ENCODE data around the gene PMM1. TPM values are rescaled to one million over a fixed set of nuclear protein-coding genes. Genes with fewer than 3 reads are reported as not detected.

The PMM1 gene
- total and polyA plus RNA-seq, 2 of the 13 experiments (the other 11 are each of a cell fraction or from before 2014, with no cell fraction given), result 17.8 to 95.6 TPM

GRCh38 chr22:41544671-41545476, 44.8 kb downstream of the PMM1 start:
- Histone ChIP-seq H2AFZ (ENCODE audit: low read length) (no peak overlapping the region), H3K27me3 (ENCODE audit: control insufficient read depth in 1 of 2, insufficient read depth in 2 of 2, low read length in 2 of 2) (no peaks in the 10 kb centered on the region), H3K4me1 (ENCODE audit: insufficient read depth, low read length) (peaks cover 75% of the 10 kb centered on the region), H3K4me3 (replicated peaks in 1 of 3; ENCODE audit: insufficient read depth in 1 of 3, low read depth in 2 of 3, low read length in 3 of 3) (peak overlapping the region in 2 of 3 experiments; percentile 31 to 89; a peak in 4 of 6 replicates), H3K36me3 (replicated peaks in 1 of 2; ENCODE audit: control insufficient read depth in 1 of 2, insufficient read depth in 2 of 2, low read length in 2 of 2) (peaks cover 5% of the 10 kb centered on the region in 2 experiments; a peak in 2 of 5 replicates), H3K4me2 (ENCODE audit: low read depth, low read length) (peak overlapping the region; percentile 67), H3K79me2 (ENCODE audit: insufficient read depth, low read length) (peaks cover 40% of the 10 kb centered on the region), H4K20me1 (ENCODE audit: insufficient read depth, low read length) (no peaks in the 10 kb centered on the region; the same call in 1 of the 2 replicates), H3K9me3 (ENCODE audit: low read length) (no peaks in the 10 kb centered on the region), H3K27ac (ENCODE audit: extremely low read length, insufficient read depth, low read length) (no peak overlapping the region), H3K9ac (ENCODE audit: insufficient read depth, low read depth, low read length) (peak overlapping the region; percentile 11)
- 5% methylated on average over 16 of the region's 21 CpGs for WGBS (ENCODE audit: low lambda C conversion rate)
- ChIA-PET CTCF (ENCODE audit: low intra/inter-chr PET ratio, low total read pairs) (interaction anchor here (1.1 to 2.4 kb wide), 3 partner anchors 17 to 52 kb away, joined by 4 to 21 read pairs (median 6); partner anchors contain the start of gene CSDC2), POLR2A (interaction anchor here (1.3 to 1.4 kb wide), 2 partner anchors 13 to 164 kb away, joined by 4 to 11 read pairs; partner anchors contain the start of gene TEF)
- in situ Hi-C loops (cut with HindIII; ENCODE audit: extremely low pct_ligation_motif_present, low pct_unique_long_range_greater_than_20kb) (no loop called here), intact Hi-C loops (cut with micrococcal nuclease; ENCODE audit: unreplicated experiment) (no loop called here)
- no peak for DNase-seq (ENCODE audit: low spot score)
- no peak for ATAC-seq
- FAIRE-seq, result no peak
- BruUV-seq (replicated peaks), result no TSS peak
- TF ChIP-seq TBX3 (IDR thresholded peaks at IDR 0.05; ENCODE audit: borderline replicate concordance), result no peak
- no peak for TF ChIP-seq SATB2 (CRISPR knock-in tag; IDR thresholded peaks at IDR 0.05)
- TF ChIP-seq BATF2 (CRISPR knock-in tag; IDR thresholded peaks at IDR 0.05), result 0 out of 2 replicates have a peak, but pooled peaks have one; percentile 7
- TF ChIP-seq HMG20B (CRISPR knock-in tag; conservative IDR thresholded peaks at IDR 0.05), result no peak
- TF ChIP-seq ZNF83 (CRISPR knock-in tag; IDR thresholded peaks at IDR 0.05; ENCODE audit: borderline replicate concordance), result no peak
- TF ChIP-seq PHF20 (CRISPR knock-in tag; IDR thresholded peaks at IDR 0.05), result no peak
- no peak for TF ChIP-seq ATF3 (CRISPR knock-in tag; IDR thresholded peaks at IDR 0.05)
- TF ChIP-seq SNRNP70 (IDR thresholded peaks at IDR 0.05; ENCODE audit: low read depth, low read length), result no peak
- no peak for TF ChIP-seq KAT2B (IDR thresholded peaks at IDR 0.05; ENCODE audit: borderline replicate concordance, low read depth, low read length)
- TF ChIP-seq USF2 (IDR thresholded peaks at IDR 0.05; ENCODE audit: low read depth, low read length), result no peak
- TF ChIP-seq USF2 (CRISPR knock-in tag; IDR thresholded peaks at IDR 0.05; ENCODE audit: borderline replicate concordance), result 0 out of 2 replicates have a peak, but pooled peaks have one; percentile 17
- TF ChIP-seq CREB3 (CRISPR knock-in tag; IDR thresholded peaks at IDR 0.05), result no peak
- TF ChIP-seq PITX1 (CRISPR knock-in tag; IDR thresholded peaks at IDR 0.05), result no peak
- no peak for TF ChIP-seq NFIC (IDR thresholded peaks at IDR 0.05; ENCODE audit: low read length)
- no peak; the same call in 1 of the 2 replicates for TF ChIP-seq THAP11 (CRISPR knock-in tag; IDR thresholded peaks at IDR 0.05)
- TF ChIP-seq RAD21 (CRISPR knock-in tag; IDR thresholded peaks at IDR 0.05), result no peak
- TF ChIP-seq ZNF782 (CRISPR knock-in tag; IDR thresholded peaks at IDR 0.05; ENCODE audit: borderline replicate concordance), result no peak

All from HepG2 (cell line).